ENCODE results near the gene SDHC.

DNA sequence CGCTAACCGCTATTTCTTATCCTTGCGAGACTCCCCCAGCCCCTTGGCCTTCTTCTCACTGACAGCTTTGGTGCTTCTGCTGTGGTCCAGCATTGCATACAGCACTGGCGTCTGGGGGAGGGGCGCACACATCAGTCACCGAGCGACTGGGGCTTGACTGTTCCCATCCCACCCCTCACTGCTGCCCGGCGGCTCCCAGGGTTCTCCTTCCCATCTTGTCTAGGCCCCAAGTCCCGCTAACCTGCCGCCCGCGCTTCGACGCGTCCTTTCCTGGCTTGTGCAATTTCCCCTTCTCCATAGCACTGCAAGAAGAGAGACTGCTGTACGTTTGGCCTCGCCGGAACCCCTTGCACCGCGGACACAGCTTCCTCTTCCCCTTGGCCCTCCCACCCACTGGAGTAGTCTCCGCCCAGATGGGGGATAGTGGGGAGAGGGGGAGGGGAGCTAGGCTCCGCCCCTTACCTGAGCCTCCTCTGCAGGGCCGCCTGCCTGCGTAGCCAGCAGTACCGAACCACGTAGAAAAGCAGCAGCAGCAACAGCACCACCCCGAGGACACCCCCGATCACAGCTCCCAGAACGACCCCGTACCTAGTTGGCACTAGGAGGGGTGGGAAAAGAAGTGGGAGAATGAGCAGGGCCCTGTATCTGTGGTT lies 8.2 kb upstream of the SDHC start:
- TF ChIP-seq, protein P1, sequence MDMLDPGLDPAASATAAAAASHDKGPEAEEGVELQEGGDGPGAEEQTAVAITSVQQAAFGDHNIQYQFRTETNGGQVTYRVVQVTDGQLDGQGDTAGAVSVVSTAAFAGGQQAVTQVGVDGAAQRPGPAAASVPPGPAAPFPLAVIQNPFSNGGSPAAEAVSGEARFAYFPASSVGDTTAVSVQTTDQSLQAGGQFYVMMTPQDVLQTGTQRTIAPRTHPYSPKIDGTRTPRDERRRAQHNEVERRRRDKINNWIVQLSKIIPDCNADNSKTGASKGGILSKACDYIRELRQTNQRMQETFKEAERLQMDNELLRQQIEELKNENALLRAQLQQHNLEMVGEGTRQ (IDR thresholded peaks at IDR 0.05; ENCODE audit: low read length), result no peak
- no peak for TF ChIP-seq SRF (IDR thresholded peaks at IDR 0.05; ENCODE audit: low read depth, low read length)
- peak; percentile 84 to 90 (median 89) for TF ChIP-seq CTCF (IDR thresholded peaks at IDR 0.05; ENCODE audit: control extremely low read depth in 1 of 3, insufficient read depth in 1 of 3, low read depth in 1 of 3, low read length in 3 of 3)
- no peak for TF ChIP-seq CEBPB (IDR thresholded peaks at IDR 0.05; ENCODE audit: low read depth, low read length)
- peak; percentile 41; the same call in 1 of the 2 replicates for TF ChIP-seq POLR2AphosphoS5 (IDR thresholded peaks at IDR 0.05; ENCODE audit: low read depth, low read length)
- peak; percentile 48; the same call in 1 of the 2 replicates for TF ChIP-seq TAF1 (IDR thresholded peaks at IDR 0.05; ENCODE audit: low read depth, low read length)

Measured in H1 (cell line).